Activated T-helper 1 cell treated with anti-CD3 and anti-CD28 coated beads, Interleukin-2, amount 50 U/mL, for 16 hours (primary cell): ENCODE results near the gene HABP4.

Experiments
- DNase-seq, 2 donors: peaks; one replicate each; pipeline ENCODE4 v3.0.0-alpha.2; 2020; ENCODE audit warnings: low read depth in 1 of 2, low spot score in 1 of 2

The HABP4 gene

DNA sequence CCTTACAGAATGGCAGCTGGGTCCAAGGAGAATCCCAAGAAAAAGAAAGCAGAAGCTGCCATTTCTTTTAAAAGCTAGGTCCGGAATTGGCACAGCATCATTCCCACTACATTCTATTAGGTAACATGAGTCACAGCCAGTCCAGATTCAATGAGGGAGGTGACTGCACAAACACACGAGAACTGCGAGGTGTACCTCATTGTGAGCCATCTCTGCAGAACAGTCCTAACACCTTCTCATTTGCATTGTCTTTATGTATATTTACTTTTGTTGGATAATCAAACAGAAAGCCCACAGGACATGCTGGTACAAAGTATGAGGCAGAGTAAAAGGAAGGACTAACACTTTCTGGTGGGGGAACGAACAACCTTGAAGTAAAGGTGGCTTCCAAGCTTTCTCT is 14.6 kb upstream of the HABP4 start:
- no peak for DNase-seq

DNA sequence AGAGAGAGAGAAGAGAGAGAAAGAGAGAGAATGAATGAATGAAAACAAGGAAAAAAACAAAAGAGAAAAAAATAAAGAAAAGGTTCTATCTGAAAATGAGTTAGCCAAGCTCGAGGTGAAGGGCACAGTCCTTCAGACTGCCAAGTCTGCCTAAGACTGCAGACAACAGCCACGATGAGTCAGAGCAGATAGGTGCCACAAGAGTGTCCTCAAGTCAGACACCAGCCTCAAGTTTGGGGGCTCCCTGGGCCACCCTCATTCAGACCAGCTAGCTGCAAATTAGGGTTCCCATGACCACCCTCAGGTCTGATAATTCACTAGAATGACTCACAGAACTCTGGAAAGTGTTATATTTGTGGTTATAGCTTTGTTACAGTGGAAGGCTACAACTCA is 13.9 kb upstream of the HABP4 start:
- no peak for DNase-seq

DNA sequence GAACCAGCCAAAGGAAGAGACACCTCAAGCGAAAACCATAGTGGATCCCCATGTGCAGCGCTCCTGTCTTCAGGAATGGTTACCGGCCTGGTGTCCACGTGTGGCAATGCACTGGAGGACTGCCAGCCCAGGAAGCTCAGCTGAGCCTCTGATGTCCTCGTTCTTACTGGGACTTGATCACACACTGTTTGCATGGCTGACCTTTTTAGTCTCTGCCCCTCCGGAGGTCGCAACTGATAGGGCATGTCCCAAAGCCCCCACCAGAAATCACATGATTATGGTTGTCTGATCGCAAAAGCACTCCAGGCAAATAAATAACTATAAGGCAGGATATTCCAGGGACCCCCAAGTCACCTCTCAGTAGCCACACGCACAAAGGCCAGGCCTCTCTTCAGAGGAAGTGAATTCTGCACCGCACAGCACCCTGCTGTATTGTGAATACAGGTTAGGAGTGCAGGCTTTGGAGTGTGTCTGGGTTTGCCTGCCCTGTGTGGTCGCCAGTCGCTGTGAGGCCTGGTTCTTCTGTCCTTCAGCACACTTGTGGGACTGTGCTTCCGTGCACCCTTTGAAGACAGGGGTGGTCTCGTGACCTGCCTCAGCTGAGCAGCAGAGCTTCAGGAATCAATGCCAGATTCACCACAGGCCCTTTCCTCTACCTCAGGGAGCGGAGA is 13.4 kb upstream of the HABP4 start:
- no peak for DNase-seq

DNA sequence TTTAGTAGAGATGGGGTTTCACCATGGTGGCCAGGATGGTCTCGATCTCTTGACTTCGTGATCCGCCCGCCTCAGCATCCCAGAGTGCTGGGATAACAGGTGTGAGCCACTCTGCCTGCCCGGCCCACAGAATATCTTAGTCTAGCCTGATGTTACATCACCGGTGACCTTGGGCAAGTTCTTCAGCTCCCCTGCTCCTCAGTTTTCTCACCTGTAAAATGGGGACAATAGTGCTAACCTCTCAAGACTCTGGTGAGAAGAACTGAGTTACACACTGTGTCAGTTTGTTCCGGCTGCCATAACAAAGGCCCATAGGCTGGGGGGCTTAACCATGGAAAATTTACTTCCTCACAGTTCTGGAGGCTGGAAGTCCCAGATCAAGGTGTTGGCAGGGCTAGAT is 12.5 kb upstream of the HABP4 start:
- DNase-seq: no peak

DNA sequence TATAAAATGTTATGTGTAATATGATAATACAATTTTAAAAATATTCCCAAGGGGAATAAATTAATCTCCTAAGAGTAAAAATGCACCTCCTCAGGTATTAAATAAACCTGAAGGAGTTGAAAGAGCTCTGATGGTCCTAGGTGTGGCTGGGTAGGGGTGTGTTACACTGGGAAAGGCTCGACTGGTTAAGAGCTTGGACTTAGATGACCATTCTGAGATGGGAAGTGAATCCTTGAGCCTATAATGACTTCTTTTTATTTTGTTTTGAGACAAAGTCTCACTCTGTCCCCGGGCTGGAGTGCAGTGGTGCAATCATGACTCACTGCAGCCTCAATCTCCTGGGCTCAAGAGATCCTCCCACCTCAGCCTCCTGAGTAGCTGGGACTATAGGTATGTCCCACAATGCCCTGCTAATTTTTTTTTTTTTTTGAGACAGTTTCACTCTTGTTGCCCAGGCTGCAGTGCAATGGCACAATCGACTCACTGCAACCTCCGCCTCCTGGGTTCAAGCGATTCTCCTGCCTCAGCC is 9.2 kb upstream of the HABP4 start:
- no peak for DNase-seq

DNA sequence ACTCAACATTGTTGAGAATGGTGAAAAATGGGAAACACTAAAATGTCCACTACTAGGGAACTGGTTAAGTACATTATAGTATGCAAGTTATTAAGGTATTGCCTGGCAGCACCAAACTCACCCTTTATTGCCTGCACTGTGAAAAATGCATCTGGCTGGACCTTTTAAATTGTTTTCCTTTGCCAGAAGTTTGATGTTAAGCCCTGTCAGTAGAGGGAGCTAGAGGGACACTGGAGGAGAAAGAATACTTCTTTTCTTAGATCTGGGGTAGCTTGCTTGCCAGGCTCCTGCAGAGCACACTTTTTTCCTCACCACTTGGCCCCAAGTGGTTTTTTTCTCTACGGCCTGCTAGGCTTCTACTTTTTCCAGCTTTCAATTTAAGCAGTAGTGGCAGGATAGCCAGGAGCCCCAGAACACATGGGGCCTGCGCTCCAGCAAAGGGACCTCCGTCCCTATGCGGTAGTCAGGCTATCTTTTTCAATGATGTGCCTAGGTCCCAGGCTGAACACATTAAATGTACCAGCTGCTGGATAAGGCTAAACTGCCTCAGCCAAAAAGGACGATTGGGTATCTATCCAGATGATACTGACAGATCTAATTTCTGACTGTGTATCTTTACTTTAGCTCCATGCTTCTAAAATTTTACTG is 8.0 kb upstream of the HABP4 start:
- no peak for DNase-seq

DNA sequence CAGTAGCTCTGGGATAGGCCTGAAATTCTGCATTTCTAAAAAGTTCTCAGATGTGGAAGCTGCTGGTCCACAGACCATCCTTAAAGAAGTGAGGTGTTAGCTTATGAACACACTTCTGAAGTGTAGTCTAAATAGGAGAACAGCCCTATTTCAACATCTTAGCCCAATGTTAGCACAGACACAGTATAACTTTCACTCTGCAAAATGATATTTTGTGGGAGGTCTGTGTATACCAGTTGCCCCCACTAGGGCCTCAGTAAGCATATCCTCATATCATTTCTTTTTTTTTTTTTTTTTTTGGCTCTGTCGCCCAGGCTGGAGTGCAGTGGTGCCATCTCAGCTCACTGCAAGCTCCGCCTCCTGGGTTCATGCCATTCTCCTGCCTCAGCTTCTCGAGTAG is 7.5 kb upstream of the HABP4 start:
- no peak for DNase-seq

DNA sequence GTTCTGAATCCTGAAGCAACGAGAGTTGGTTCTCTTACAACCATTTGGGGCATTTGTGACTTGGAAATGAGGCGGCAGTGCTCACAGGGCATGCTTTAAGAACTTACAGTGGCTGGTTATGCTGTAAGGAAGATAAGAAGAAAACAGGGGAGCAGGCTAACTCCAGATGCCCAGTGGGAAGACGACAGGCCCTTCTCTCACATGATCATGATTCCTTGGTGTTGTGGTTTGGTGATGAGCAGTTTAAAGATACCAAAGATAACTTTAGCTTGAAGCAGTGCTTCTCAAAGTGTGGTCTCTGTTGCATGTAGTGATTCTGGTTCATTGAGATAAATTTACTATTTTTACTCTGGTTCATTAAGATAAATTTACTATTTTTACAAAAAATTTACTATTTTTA is 2.6 kb upstream of the HABP4 start:
- DNase-seq: no peak

DNA sequence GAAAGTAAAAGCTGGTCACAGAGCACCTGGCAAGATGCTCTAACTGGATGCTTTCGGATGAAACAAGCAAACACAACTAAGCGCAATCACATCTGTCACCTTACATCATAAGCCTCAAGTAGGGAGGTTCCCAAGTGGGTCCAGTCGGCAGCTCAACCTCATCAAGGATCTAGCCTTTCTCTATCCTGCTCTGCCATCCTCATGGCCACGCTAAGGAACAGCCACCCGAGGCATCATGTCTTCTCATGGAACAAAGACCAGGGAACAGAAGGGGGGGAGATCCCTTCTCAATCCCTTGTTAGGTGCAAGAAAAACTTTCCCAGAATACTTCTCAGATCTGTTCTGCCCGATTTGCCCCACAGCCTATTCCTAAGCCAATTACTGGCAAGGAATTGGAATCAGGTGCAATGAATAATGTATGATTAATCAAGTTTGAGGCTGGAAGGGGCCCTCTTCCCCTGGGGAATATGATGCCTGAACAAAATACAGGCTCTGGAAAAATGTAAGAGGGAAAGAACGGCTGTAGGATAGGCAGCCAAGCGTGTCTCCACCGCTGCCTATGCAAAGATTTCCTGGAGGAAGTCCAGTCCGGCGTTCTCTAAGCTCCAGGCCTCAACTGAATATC is 1.3 kb upstream of the HABP4 start:
- DNase-seq: no peak

DNA sequence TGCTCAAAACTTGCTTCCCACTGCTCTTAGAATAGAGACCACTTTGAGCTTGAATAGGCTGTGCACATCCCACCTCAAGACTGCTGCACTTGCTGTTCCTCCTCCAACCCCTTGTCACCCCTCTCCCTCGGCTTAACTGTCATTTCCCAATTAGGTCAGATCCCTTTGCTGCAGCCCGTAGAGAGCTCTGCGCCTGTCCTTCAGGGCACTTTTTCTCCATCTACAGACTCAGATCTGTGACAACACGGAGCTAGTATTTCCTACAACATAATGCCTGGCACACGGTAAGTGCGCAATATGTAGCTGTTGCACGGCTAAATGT is 485 bp upstream of the HABP4 start:
- no peak for DNase-seq

DNA sequence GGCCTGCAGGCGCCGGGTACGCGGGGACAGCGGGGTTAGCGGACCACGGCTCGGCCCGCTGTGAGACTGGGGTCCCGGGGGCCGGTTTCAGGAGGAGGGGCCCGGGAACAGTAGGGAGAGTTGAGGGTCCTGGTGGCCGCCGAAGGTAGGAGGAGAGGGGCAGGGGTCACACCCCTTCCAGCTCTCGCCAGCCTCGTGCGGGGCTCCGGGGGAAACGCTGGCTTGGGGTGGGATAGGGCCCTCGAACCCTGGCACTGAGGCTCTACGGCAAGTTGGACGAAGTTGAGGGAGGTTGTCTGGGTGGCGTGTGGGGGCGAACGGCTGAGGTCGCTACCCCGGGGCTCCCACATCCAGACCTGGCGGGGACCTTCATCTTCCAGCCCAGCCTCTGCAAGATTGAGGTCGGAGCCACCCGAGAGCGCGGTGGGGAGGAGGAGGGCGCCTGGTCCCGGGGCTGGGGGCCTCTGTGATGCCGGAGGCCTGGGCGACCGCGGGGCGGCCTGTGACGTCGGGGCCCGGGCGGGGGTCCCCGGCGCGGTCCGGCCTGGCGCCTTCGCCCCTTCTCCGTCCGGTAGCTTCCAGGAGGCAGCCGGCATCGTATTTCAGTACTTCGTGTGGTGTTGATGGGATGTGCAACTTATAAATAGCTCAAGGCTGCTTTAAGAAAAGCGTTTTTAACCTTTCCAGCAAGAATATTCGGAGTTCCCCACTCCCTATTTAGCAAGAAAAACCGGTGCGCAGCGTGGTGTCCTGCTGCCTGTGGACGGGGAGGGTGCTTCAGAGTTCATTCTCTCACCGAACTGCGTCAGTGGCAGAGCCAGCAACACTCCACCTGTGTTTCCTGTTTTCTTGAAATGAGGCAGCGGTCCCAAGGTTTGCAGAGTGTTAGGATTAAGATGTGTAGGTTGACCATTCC is 902 bp downstream of the HABP4 start:
- peak in 1 of 2 donors; percentile 21 for DNase-seq

DNA sequence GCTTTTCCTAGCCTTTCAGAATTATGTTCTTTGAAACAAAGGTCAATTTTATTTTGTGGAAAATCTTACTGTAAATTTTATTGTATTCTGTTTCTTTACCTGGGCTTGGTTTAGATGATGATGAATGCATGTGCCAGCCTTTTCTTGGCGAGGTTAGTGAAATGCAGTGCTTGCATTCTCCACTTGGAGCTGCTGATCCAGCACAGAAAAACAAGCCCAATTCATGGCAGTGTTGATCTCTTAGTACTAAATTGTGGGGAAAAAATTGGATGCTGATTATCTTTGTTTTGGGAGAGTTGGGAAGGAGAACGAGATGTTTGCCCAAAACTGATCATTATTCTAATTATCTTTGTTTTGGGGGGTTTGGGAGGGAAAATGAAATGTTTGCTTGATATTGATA is 3.7 kb downstream of the HABP4 start:
- no peak for DNase-seq

DNA sequence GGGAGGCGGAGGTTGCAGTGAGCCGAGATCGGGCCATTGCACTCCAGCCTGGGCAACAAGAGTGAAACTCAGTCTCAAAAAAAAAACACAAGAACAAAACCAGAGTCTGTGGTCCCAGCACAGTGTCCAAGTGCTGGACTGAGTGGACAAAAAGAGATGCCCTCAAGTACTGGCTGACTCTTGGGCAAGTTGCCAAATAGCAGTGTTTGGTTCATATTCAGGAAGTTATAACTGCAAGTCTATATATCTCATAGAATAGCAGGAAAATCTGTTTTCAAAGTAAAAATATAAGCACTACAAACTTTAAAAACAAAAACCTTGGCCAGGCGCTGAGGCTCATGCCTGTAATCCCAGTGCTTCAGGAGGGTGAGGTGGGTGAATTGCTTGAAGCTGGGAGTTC is 7.3 kb downstream of the HABP4 start:
- DNase-seq: no peak

DNA sequence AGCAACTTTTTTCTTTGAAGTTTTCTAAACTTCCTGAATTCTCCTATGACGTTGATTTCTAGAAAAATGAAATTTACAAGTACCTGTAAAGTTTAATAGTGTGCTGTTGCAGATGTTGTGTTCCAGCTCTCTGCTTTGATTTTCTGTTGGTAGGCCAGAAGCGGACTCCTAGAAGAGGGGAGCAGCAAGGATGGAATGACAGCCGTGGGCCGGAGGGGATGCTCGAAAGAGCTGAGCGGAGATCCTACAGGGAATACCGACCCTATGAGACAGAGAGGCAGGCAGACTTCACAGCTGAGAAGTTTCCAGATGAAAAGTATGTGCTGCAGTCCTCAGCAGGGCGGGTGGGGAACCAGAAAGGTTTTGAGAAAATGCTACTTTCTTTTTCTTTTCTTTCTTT is 8.3 kb downstream of the HABP4 start:
- DNase-seq: no peak

DNA sequence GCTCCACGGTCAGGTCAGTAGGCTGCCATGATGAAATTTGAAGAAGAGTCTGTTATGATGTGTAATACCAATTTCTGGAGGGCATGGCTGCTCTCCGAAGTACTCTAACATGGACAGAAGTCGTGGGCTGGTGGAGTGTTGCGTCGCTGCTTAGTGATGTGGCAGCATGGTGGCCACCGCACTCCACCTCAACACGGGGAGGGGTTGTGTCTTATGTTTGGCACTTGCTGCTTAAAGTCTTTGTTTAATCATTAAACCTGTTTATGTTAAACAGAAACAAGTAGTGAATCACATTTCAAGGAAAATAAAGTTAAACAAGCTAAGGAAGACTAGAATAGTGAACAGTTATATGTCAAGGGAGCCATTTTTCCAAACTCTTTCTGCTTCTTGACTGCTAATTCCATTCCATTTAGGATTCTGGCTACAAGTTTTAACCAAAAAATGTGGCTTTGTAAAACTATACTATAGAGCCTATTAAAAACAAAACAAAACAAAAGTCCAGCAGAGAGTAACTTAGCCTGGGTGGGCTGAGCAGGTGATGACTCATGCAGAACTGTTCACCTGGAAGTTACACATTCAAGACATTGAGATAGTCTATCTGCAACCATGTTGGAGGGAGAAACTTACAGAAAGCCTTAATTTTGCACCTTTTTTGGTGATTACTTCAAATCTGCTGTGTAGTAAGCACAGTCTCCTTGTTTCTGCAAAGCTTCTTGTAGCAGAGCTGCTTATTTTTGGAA is 9.5 kb downstream of the HABP4 start:
- no peak for DNase-seq

DNA sequence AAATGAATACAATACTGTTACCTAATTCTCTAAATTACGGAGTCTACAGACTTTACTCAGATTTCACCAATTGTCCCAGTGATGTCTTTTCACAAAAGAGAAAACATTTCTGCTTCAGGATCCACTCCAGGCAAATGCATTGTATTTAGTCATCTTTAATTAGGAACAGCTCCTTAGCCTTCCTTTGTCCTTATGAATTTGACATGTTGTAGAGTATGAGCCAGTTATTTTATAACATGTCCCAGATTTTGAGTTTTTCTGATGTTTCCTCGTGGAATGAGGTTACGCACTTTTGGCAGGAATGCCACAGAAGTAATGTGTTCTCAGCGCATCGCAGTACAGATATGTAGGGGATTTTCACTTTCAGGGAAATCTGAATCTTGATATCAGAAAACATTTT is 10.5 kb downstream of the HABP4 start:
- DNase-seq: no peak

DNA sequence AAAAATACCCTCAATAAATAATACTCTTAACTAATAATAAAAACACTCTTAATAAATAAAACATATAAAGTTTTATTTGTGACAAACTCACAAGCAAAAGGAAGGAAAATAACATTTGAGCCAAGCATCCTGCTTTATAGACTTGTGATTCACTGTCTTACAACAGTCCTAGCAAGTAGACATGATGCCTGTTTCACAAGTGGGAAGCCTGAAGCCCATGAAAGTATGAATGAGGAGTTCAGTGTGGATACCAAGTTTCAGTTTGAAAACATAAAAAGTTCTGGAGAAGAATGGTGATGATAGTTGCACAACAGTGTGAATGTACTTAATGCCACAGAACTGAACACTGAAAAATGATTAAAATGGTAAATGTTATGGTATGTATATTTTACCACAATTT is 10.9 kb downstream of the HABP4 start:
- DNase-seq: no peak

DNA sequence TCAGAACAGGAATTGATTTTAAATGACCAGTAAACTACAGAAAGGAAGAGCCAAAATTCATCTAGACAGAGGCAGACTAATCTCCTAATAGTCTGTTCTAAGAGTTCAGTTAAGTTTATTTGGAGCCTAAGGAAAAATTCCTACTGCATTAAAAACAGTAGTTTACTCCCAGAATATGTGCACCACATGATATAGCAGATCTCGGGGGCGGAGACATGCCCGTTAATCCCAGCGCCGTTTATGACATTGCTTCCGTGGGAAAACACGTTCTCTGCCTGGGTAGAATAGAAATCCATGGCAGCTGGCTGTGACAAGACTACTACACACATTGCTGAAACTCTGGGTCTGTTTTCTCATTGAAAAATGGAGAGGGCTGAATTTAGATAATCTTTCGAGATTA is 11.4 kb downstream of the HABP4 start:
- DNase-seq: no peak

DNA sequence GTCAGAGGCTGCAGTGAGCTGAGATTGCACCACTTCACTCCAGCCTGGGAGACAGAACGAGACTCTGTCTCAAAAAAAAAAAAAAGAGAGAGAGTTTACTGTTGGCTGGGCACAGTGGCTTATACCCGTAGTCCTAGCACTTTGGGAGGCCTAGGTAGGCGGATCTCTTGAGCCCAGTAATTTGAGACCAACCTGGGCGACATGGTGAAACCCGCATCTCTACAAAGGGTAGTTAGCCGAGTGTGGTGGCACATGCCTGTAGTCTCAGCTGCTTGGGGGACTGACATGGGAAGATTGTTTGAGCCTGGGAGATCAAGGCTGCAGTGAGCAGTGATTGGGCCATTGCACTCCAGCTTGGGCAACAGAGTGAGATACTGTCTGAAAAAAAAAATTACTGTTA is 12.6 kb downstream of the HABP4 start:
- DNase-seq: no peak

DNA sequence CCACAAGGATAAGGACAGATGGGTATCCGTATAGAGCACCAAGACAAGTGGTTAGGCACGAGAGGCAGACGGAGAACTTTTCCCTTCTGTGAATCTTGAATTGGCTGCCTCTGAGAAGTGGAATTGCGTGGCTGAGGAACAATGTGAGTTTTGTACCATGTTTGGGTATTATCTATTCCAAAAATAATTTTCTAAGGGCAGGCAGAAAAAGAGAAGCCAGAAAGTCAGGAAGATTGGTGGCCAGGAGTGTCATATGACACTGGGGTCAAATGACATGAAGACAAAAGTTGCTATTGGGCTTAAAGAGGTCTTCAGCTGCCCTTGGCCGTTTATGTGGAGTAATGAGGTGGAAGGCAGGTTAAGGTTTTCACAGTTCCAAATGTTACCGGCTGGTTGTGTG is 14.5 kb downstream of the HABP4 start:
- DNase-seq: no peak

DNA sequence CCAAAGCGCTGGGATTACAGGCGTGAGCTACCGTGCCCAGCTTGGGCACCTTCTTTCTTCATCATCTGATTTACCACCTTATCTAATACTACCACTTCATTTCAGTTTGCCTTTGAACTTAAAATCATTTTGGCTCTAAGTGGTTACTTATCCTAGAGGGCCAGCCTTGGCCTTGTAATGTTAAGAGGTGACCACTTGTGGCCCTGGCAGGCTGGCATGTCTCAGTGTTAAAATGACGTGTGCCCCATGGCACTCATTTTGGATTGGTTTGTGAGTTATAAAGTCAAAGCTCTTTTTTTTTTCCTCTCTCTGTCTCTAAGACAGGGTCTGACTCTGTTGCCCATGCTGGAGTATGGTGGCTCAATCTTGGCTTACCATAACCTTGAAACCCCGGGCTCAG is 17.8 kb downstream of the HABP4 start:
- DNase-seq: no peak
